ENCODE data around the gene ABHD16B. TPM values are rescaled to one million over a fixed set of nuclear protein-coding genes. Genes with fewer than 3 reads are reported as not detected.
"Not testable (repeated sequence)": the region's sequence is repeated elsewhere in the genome, so short reads cannot be mapped to it uniquely, and the experiment has no call there.

ABHD16B gene
- total RNA-seq, 1 experiment from 2014 or later = not detected

- no peak for DNase-seq (ENCODE audit: low spot score)
These were observed 17.8 kb downstream of the ABHD16B start for GRCh38 chr20:63878899-63879663.

GRCh38 chr20:63880901-63881300 lies 19.6 kb downstream of the ABHD16B start:
- not testable (repeated sequence) for DNase-seq (ENCODE audit: low spot score)

- no peak for DNase-seq (ENCODE audit: low spot score)
These were observed 20.3 kb downstream of the ABHD16B start for GRCh38 chr20:63881451-63882226.

- DNase-seq (ENCODE audit: low spot score) = no peak
These were observed 21.2 kb downstream of the ABHD16B start for GRCh38 chr20:63882257-63883200.

GRCh38 chr20:63883201-63883593 lies 21.9 kb downstream of the ABHD16B start:
- DNase-seq (ENCODE audit: low spot score) = no peak

GRCh38 chr20:63884506-63885263 lies 23.4 kb downstream of the ABHD16B start:
- DNase-seq (ENCODE audit: low spot score) = no peak

- no peak for DNase-seq (ENCODE audit: low spot score)
These were observed 24.2 kb downstream of the ABHD16B start for GRCh38 chr20:63885264-63886053.

- DNase-seq (ENCODE audit: low spot score) = no peak
These were observed 24.7 kb downstream of the ABHD16B start for GRCh38 chr20:63886054-63886419.

GRCh38 chr20:63886921-63887320 lies 25.6 kb downstream of the ABHD16B start:
- no peak for DNase-seq (ENCODE audit: low spot score)

- no peak for DNase-seq (ENCODE audit: low spot score)
These were observed 28.2 kb downstream of the ABHD16B start for GRCh38 chr20:63889241-63890200.

- no peak for DNase-seq (ENCODE audit: low spot score)
These were observed 28.9 kb downstream of the ABHD16B start for GRCh38 chr20:63890201-63890576.

- DNase-seq (ENCODE audit: low spot score) = no peak
These were observed 29.3 kb downstream of the ABHD16B start for GRCh38 chr20:63890616-63891015.

- no peak for DNase-seq (ENCODE audit: low spot score)
These were observed 30.0 kb downstream of the ABHD16B start for GRCh38 chr20:63891061-63892002.

GRCh38 chr20:63892402-63892801 lies 31.1 kb downstream of the ABHD16B start:
- no peak for DNase-seq (ENCODE audit: low spot score)

GRCh38 chr20:63893999-63894357 lies 32.7 kb downstream of the ABHD16B start:
- DNase-seq (ENCODE audit: low spot score) = no peak

GRCh38 chr20:63894358-63895201 lies 33.3 kb downstream of the ABHD16B start, which contains the start of gene DNAJC5:
Gene DNAJC5, plus strand, starts transcription at chr20:63895126. Its CDS starts 33,220 bp downstream, at chr20:63928346.
- DNase-seq (ENCODE audit: low spot score) = peak; percentile 86

Data from A172 (cell line).